ENCODE data around the gene PDGFA.

The PDGFA gene

DNA sequence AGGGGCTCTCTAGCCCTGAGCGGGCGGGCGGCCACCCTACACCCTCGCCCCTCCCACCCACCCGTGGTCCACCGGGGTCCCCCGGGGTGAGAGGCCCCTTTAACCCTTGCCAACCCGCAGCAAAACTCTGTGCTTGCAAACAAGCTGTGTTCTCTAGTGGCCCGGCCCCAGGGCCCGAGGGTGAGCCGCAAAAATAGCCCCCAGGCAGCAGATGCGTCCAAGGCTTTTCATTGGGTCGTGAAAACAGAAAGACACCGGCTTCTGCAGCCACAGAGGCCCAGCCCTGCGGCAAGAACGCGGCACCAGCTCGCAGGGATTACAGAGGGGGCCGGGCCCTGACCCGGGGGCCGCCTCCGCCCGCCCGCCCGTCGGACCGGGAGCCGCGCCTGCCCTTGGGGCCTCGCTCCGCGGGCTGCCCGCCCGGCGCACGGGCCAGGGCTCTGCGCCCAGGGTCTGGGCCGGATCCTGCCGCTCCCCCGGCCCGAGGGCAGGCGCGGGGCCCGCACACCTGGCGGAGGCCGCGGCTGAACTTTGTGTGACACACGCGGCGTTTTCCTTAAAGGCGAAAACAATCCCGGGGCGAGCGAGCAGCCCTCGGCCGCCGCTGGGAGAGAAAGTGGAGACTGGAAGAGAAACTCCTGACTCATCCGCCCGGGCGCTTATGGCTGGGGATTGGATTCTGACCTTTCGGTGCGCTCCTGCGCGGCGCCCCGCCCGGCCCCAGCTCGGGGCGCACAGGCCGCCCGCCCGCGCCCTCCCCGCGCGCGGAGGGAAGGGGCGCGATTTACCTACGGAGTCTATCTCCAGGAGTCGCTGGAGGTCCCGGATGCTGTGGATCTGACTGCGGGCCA is 2.8 kb downstream of the PDGFA start:
- ATAC-seq: peak in 1 of 2 donors; percentile 24

DNA sequence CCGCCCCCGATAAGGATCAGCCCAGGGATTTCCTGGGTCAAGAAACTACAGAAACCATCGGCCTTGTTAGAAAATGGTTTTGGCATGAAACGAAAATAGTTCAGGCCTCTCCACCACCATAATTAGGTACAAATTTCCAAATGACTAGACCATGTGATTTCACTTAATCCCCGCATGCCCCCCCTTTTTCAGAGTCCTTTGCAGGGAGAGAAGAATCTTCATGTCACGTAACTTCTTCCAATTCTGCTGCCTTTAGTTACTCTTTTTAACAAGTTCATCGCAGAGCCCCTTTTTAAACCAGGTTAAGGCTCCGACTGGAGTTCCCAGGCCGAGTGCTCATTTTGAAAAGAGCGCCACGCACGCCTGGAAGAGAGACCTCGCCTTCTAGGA is 3.4 kb downstream of the PDGFA start:
- ATAC-seq: no peak

DNA sequence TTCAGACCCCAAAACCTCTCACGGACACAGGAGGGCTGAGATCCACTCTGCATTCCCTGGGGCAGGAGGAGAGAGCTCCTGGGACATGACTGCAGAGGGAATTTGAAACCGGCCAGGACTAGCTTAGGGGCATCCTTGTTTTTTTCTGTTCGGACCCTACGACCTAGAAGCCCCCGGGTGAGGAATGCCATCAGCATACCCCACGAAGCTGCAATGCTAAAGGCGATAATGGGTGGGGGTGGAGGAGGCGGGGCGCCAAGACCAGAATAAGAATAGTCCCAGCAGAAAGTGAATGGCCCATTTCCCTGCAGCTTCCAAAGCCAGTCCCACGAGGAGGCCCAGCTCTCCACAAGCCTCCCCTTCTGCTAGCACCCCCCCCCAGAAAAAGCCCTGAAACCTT is 4.0 kb downstream of the PDGFA start:
- ATAC-seq: no peak

DNA sequence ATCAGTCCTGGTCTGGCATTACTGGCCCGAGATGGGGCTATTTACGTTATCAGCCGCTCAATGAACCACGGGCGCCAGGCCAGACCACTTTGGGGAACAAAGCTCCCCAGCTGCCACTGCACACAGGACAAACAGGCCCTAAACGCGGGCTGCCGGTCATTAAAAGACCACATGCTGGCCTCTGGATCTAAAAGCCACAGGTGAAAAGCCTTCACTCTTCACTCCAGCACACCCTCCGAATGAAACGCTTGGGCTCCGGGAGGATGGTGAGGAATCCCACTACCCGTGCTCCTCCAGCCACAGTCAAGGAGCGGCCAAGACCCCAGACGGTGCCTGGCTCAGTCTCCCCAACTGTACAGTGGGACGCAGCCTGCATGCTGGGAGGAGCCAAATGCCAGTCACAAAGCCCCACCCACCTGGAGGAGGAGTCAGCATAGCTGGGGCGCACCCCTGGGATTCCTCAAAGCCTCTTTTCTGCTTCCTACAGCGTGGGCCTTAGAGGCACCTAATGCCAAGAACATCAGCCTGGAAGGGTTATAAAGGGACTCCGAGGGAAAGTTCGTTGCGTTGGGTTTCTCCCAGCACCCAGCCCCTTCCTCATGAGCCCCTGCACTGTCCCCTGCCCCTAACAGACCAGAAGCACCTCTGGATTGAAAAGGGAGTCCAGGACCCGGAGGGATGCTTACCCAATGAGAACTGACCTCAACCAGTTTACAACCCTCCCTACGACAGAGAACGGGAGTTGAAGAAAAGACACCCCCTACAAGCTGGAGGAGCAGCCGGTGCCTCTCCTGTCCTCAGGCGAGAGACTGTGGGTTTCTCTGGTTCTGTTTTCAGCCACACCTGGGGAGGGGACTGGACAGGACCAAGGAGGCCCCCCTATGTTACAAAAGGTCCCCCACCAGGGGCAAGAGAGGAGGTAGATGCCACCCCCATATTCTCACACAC is 4.7 kb downstream of the PDGFA start:
- no peak for ATAC-seq

DNA sequence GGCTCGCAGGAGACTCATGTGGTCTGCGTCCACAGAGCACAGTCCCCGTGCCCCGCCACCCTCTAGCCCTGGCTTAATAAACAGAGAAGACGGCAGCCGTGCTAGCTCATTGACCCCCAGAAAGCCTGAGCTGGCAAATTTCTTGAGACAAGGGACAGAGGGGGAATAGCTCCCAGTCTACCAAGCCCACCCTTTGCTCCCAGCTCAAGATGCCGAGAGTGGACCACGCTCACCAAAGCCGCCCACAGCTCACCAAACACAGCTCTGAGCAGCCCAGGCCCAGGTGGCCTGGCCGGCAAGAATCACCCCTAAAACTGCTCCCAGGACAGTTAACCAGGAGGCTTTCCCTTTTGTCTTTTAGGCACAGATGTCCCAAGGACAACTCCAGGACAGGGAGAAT is 5.4 kb downstream of the PDGFA start:
- no peak for ATAC-seq

DNA sequence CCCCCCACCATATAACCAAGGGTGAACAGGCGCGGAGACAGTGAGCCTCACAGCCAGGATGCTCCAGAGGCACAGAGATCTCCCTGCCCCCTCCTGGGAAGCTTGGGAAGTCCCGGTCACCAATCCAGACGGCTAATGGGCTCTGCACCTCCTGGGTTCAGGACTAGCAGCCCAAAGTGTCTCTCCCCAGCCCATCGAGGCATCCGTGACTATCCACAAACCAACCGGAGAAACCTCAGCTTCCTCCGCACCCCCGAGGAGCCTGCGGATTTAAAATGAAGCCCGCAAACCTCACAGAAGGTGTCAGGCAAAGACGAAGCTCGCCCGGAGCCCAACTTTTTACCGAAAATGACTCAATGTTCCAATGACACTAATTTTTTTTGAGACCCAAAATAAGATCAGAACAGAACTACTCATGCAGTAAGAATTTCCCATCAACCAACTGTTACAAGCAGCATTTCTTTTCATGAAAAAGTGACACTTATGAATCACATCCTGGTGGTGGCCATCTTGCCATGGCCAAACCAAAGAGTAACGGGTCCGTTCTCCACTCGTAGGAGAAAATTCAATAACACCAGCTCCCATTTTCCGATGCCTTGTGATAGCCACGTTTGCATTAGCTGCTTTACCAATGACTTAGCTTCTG is 6.0 kb downstream of the PDGFA start:
- ATAC-seq: peak; percentile 16 to 48

DNA sequence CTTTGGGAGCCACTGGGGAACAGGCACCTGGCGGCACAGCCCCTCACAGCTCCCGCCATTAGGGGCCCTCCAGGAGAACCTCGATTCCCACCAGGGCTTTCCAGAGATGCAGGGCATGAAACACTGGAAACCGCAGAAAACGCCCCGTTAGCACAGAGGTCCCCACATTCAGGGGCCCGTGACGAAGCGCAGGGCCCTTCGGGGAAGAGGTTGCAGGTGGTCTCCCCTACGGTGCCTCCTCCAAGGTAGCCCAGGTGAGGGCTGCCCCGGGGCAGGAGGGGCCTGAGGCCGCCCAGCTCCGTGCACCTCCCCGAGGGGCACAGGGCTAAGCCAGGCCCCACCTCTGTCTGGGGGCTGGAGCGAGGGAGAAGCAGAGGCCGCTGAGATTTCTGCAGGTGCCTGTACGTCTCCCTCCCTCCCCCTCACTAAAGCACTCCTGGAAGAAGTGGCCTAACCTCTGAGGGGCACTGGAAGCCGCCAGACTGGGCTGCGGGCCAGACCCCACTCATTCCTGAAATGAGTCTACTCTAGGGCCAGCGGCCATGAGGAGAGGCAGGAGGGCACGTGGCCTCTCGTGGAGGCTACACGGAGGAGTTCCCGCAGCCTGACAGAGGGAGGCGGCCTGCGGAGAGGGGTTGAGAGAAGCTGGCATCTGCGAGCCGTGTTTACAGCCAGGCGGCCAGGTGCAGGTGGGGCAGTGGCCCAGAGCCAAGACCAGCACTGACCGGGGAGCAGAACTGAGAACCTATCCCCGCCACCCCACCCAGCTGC is 6.9 kb downstream of the PDGFA start:
- no peak for ATAC-seq

DNA sequence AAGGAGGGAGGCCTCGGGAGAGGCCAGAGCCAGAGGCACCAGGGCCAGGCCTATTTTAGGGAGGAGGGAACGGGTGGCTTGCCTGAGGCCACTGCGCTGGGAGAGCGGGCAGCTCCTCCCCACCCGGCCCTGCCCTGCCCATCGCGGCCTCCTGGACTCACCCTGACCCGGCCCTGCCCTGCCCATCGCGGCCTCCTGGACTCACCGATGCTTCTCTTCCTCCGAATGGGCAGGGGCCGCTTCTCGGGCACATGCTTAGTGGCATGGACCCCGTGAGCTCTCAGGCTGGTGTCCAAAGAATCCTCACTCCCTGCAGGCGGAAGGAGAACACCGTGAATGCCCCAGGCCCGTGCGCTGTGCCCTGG is 7.5 kb downstream of the PDGFA start:
- no peak for ATAC-seq

DNA sequence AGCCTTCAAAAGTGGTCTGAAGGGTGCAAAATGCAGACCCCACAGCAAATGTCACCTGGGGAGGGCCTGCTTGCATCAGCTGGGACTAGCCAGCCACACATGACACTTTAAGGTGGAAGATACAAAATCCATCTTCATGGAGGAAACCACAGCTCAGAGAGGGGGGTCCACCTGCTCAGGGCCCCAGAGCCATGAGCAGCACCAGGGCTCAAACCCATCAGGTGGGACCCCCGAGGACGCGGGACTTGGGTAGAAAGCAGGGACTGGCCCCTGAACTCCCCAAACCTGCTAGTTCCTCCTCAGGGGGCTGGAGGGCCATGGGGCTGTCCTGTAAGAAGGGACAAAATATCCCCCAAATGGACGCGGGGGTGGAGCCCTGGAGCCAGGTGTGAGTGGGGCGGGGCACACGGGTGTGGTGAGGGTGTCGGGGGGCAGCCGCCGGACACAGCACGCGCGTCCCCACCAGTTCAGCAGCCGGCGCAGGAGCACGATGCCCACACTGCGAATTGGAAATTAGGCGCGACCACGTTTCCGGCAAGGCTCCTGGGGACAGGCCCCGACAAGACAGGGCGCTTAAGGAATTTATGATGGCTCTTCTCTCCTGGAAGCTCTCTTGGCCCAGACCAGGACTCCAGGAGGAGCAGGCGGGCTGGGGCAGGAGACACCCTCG is 8.0 kb downstream of the PDGFA start:
- no peak for ATAC-seq

DNA sequence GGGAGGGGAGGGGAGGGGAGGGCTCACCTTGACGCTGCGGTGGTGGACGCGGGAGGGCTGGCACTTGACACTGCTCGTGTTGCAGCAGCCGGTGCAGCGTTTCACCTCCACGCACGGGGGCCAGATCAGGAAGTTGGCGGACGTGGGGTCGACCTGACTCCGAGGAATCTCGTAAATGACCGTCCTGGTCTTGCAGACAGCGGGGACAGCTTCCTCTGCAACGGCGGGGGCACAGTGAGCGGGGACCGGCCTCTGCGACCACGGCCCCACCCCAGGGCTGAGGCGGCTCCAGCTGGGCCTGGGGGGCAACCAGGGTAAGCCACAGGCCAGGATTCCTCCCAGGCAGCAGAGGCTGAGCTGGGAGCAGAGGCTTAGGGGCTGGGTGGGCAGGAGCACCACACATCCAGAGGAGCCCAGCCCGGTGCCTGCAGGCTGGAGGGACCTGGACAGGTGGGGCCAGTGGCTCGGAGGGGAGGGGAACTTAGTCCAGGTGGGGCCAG is 8.8 kb downstream of the PDGFA start:
- ATAC-seq: no peak

DNA sequence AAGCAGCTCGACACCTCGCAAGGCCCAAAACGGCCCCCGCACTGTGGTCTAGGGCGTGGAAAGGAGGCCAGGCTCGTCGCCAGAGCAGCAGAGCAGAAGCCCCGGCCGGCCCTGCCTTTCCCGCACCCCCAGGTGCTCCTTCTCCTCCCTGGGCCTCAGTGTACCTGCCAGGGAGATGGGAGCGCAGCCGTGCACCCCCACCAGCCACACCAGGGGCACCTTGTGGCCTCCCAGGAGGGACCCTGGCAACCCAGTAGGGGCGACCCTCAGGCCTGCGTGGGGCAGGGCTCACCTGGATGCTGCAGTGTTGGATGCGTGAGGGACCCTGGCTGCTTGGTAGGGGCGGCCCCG is 9.5 kb downstream of the PDGFA start:
- ATAC-seq: no peak

DNA sequence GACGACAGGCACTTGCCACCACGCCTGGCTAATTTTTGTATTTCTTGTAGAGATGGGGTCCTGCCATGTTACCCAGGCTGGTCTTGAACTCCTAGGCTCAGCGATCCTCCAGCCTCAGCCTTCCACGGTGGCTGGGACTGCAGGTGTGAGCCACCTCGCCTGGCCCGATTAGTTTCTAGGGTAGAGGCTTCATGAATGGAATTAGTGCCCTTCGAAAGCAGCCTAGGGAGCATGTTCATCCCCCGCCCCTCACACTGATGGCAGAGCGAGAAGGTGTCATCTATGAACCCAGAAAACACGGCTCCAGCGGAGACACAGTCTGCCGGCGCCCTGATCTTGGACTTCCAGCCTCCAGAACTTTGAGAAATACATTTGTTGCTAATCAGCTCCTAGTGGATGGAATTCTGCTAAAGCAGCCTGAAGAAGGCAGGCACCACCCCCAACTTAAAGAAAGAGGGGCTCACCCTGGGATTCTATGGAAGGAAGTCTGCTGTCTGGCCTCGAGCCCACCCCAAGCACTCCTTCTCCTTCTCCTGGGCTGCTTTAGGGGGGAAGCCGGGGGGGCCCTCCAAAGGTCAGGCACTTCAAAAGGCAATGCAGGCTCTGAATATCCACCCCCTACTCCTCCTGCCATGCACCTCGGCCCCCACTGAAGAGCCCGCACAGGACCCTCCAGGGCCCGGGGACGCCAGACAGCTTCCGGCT is 10.1 kb downstream of the PDGFA start:
- no peak for ATAC-seq

DNA sequence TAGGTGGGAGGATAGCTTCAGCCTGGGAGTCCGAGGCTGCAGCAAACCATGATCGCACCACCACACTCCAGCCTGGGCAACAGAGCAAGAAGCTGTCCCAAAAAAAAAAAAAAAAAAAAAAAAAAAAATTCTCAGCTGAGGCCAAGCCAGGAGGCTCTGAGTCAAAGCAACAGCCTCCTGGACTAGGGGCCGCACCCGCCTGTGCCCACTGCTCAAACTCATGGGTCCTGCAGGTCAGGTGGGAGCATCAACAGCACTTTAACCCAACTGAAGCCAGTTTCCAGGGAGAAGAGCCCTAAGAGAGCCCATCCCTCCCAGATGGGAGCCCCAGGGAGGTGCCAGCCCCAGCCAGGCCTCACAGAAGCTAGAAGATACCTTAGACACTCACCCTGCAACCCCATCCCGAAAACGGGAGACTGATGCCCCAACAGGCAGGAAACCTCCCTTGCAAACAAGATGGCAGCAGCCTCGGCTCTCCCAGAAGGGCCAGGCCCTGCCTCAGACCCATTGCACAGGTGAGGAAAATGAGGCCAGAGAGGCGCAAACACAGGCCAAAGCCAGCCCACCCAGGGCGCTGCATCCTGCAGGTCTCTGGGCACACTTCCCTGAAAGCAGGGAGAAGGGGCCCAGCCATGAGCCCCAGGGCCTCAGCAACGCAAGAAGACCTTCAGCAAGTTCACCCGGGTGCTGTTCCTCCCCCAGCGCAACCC is 11.0 kb downstream of the PDGFA start:
- ATAC-seq: no peak

DNA sequence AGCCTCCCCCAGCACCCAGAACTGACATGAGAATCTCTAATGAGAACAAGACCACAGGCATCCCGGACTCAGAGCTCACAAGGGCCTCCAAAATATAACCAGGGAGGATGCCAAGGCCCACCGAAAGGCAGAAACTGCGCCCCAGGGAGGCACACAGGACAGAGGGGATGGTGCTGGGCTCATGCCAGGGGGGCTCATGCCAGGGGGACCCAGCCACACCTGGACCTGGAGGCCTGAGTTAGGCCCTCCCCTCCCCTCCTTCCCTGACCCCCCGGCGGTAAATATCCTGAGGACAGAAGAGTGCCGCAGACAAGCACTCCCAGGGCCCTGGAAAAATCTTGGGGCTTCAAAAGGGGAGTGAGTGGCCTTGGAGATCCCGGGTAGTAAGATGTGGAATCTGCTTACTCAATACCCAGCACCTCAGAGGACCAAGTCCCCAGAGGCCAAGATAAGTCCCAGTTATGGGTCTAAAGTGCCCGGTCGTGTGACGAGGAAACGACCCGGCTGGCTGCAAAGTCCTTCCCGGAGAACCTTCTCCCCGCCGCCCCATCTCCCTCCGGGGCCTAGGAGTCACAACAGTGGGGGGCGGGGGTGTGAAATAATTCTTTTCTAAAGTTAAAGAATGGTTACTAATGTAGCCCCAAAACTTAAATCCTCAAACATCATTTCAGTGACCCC is 11.9 kb downstream of the PDGFA start:
- ATAC-seq: no peak

DNA sequence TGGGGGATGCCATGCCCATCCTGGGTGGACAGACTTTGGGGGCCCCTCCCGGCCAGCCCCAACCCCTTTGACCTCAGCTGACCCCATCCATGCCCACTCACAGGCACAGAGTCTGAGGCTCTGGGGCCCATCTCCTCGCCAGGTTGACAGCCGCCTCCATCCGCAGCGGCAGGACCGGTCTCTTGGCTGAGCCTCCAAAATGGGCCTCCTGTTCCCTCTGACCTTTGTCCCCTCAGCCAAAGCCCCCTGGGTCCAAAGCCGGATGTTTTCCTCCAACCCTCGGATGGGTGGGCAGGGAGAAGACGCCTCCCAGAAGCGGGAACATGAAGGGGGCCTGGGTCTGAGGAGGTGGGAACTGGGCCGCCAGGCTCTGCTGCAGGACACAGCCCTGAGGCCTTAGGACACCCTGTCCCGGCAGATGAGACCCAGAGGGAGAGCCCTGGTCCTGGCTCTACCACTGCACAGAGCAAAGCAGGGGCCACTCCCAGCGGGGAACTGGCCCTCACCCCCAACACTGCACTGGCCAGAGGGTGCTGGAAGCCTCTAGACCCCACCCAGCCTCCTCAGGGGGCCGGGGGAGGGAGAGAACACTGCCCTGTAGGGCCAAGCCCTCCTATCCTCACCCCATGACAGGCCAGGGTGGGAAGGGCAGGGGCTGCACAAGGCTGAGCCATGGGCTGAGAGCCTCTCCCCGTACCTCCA is 12.6 kb downstream of the PDGFA start:
- ATAC-seq: no peak

DNA sequence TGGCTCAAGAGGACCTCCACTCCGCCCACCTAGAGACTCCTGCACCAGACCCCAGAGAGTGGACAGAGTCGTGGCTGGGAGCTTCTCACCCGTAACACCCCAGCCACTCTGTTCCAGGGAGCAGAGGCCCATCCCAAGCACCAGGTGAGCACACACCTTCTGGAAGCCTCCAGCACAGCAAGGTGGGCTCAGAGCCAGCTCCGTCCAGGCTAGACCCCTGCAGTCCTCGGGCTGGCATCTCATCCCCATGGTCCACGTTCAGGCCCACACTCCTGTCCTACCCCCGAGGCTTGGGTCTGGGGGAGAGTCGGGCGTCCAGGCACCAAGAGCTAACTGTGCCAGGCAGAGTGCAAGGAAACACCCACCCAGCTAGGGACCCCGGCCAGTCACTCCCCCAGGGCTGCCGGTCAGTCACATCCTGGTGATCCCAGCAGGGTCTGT is 13.2 kb downstream of the PDGFA start:
- ATAC-seq: no peak

DNA sequence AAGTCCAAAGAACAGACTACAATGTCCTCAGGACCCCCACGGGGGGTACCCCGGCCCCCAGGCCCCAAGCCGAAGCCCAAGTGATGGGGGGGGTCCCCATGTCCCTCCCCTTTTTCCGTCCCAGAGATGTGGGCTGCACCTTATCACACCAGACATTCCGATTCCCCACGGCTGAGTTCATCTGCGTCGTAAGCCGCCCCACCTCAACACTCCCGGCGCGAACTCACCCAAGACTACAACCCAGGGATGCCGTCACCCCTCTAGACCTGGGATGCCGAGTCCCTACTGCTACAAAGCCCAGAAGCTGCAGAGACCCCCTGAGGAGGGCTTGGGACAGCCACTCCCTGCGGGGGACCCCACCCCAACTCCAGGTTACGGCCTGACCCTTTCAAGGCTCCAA is 14.5 kb downstream of the PDGFA start:
- ATAC-seq: no peak

DNA sequence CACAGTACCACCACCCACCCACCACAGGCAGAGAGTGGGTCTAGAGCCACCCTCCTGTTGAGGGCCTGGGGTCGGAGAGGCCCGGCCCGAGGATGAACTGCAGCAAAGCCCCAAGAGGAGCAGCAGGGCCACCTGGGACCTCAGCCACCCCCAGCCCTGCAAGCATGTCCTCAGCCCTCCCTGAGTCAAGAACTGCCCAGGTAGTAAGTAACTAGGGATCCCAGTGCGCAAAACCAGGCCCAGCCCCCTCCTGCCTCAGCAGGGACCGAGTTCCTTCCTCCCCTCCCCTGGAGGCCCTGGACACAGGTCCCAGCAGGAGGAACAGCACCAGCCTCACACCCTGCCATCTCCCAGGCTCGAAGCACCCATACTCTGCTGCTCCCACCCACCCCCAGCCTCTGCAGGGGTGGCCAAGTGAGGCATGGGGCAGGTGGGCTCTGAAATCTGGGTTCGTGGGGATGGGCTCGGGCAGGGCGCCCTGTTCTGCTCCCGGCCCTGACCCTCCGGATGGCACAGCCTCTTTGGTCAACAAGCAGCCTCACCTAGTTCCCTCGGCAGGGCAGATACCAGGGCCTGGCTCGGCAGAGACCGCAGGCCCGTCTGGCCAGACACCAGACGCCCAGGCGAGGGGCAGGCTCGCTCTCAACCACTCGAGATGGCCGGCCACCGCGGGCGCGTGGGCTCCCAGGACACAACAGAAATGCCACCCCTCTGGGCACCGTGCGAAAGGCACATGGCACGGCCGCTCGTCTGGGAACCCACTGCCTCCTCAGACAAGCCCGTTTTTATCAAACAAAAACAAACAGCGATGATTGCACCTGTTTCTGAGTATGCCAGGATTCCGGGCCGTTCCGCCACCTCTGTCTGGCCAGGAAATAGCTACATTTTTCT is 15.2 kb downstream of the PDGFA start:
- ATAC-seq: no peak

All from activated CD4-positive, CD25-positive, alpha-beta regulatory T cell treated with anti-CD3 and anti-CD28 coated beads, Interleukin-2, amount 50 U/mL, for 24 hours (primary cell).